HEK293T (cell line): ENCODE results near the gene KHK.
"Not testable (repeated sequence)": the region's sequence is repeated elsewhere in the genome, so short reads cannot be mapped to it uniquely, and the experiment has no call there.

ENCODE experiments used
- CTCF ChIA-PET: fragments of 350-600 bp; formaldehyde crosslinking; extraction: SDS; loops from one replicate; lab custom pipeline; 2021; ENCODE audit warnings: antibody characterized with exemption, inconsistent platforms; lab: Yijun Ruan, JAX
- POLR2A ChIA-PET: fragments of 350-600 bp; formaldehyde crosslinking; extraction: SDS; loops from one replicate; lab custom pipeline; 2020; ENCODE audit warnings: antibody characterized with exemption, inconsistent platforms; lab: Yijun Ruan, JAX
- DNase-seq: peaks from one replicate; pipeline ENCODE4 v3.0.0; 2012; ENCODE audit warnings: mixed read lengths; ENCODE audit errors: extremely low spot score
- ARNT ChIP-seq: fragments of 450-650 bp; IDR thresholded peaks from 2 replicates; pipeline ENCODE4 v1.6.1; 2017; ENCODE audit warnings: mild to moderate bottlenecking
- BHLHE40 ChIP-seq: fragments of 450-650 bp; IDR thresholded peaks from 2 replicates; pipeline ENCODE4 v1.6.1; 2016; ENCODE audit warnings: mild to moderate bottlenecking, moderate library complexity, borderline replicate concordance
- CTBP1 ChIP-seq: fragments of 450-650 bp; IDR thresholded peaks from 2 replicates; pipeline ENCODE4 v1.6.1; 2016; ENCODE audit warnings: borderline replicate concordance
- ELF4 ChIP-seq: fragments of 450-650 bp; IDR thresholded peaks from 2 replicates; pipeline ENCODE4 v1.6.1; 2017; ENCODE audit warnings: antibody characterized with exemption
- FOXA1 ChIP-seq: fragments of 450-650 bp; IDR thresholded peaks from 2 replicates; pipeline ENCODE4 v1.6.1; 2016; ENCODE audit warnings: mild to moderate bottlenecking
- FOXK2 ChIP-seq: fragments of 450-650 bp; IDR thresholded peaks from 2 replicates; pipeline ENCODE4 v1.6.1; 2016; ENCODE audit warnings: mild to moderate bottlenecking
- FOXM1 ChIP-seq: fragments of 450-650 bp; IDR thresholded peaks from 2 replicates; pipeline ENCODE4 v1.6.1; 2017; ENCODE audit warnings: mild to moderate bottlenecking, borderline replicate concordance
- HDGF ChIP-seq: fragments of 450-650 bp; IDR thresholded peaks from 2 replicates; pipeline ENCODE4 v1.6.1; 2017; ENCODE audit warnings: antibody characterized with exemption, borderline replicate concordance
- L3MBTL2 ChIP-seq: fragments of 450-650 bp; conservative IDR thresholded peaks from 2 replicates; pipeline ENCODE4 v1.6.1; 2016; ENCODE audit warnings: mild to moderate bottlenecking
- LEF1 ChIP-seq: fragments of 450-650 bp; IDR thresholded peaks from 2 replicates; pipeline ENCODE4 v1.6.1; 2017; ENCODE audit warnings: mild to moderate bottlenecking, borderline replicate concordance
- NFRKB ChIP-seq: fragments of 450-650 bp; IDR thresholded peaks from 2 replicates; pipeline ENCODE4 v1.6.1; 2016; ENCODE audit warnings: mild to moderate bottlenecking, moderate library complexity
- PKNOX1 ChIP-seq: fragments of 450-650 bp; IDR thresholded peaks from 2 replicates; pipeline ENCODE4 v1.6.1; 2016
- SP1 ChIP-seq: fragments of 450-650 bp; IDR thresholded peaks from 2 replicates; pipeline ENCODE4 v1.6.1; 2017
- SUZ12 ChIP-seq: fragments of 450-650 bp; IDR thresholded peaks from 2 replicates; pipeline ENCODE4 v1.6.1; 2016; ENCODE audit warnings: mild to moderate bottlenecking
- TARDBP ChIP-seq: fragments of 450-650 bp; IDR thresholded peaks from 2 replicates; pipeline ENCODE4 v1.6.1; 2016
- ZNF384 ChIP-seq: fragments of 450-650 bp; IDR thresholded peaks from 2 replicates; pipeline ENCODE4 v1.6.1; 2016

The KHK gene

DNA sequence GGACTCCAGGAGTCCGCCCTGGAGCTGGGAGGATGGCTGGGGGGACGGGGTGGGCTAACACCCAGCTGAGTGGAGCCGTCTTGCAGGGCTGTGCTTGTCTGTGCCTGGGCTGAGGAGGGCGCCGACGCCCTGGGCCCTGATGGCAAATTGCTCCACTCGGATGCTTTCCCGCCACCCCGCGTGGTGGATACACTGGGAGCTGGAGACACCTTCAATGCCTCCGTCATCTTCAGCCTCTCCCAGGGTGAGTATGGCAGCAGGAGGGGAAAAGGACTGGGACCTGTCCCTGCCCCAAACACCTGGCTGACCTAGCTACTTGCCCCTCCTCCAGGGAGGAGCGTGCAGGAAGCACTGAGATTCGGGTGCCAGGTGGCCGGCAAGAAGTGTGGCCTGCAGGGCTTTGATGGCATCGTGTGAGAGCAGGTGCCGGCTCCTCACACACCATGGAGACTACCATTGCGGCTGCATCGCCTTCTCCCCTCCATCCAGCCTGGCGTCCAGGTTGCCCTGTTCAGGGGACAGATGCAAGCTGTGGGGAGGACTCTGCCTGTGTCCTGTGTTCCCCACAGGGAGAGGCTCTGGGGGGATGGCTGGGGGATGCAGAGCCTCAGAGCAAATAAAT, 12.9 kb downstream of the KHK start:
- DNase-seq = no peak
- POLR2A ChIA-PET = no interaction called here
- CTCF ChIA-PET = interaction anchor here (0.7 to 1.6 kb wide), 5 partner anchors 12 to 203 kb away, joined by 3 to 5 read pairs (median 5); partner anchors contain the start of genes KHK and TRIM54
- TF ChIP-seq SUZ12 (no peak), CTBP1 (no peak), HDGF (no peak), ARNT (no peak), ELF4 (no peak), FOXA1 (no peak), L3MBTL2 (no peak), SP1 (no peak), BHLHE40 (no peak), PKNOX1 (no peak), FOXM1 (no peak), LEF1 (no peak), FOXK2 (no peak)

GRCh38 chr2:27100036-27100435, 13.5 kb downstream of the KHK start:
- no peak for DNase-seq
- ChIA-PET CTCF (interaction anchor here (0.8 to 1.6 kb wide), 4 partner anchors 91 to 203 kb away, joined by 3 to 5 read pairs (median 5); partner anchors contain the start of gene TRIM54), POLR2A (interaction anchor here (1.0 kb wide), 1 partner anchor 19 kb away, joined by 3 read pairs; no protein-coding TSS in a partner anchor)
- TF ChIP-seq SP1 (no peak), PKNOX1 (no peak), TARDBP (no peak), ELF4 (no peak), FOXA1 (no peak), ZNF384 (no peak), FOXM1 (no peak), BHLHE40 (no peak), ARNT (no peak)

GRCh38 chr2:27102329-27102728, 15.8 kb downstream of the KHK start:
- ChIA-PET POLR2A (no interaction called here), CTCF (interaction anchor here (0.5 to 1.4 kb wide), 3 partner anchors 89 to 201 kb away, joined by 3 to 5 read pairs (median 5); no protein-coding TSS in a partner anchor)

DNA sequence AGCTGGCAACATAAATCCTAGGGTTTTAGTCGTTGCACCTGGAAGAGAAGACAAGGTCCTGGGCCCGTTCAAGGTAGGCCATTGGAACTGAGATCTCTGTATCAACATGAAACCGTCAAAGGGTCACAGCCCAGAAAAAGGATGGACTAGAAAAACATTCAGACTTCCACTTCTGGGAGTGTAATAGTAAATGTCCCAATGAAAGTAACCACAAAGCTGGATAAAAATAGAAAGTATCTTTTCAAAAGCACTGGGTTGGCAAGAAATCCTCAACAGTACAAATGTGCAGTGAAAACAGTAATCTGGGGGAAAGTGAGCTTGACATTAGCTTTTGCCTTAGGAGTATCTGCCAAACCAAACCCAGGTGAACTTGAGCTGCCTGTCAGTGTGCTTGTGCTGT, 19.4 kb downstream of the KHK start:
- POLR2A ChIA-PET = no interaction called here
- CTCF ChIA-PET = interaction anchor here (0.6 kb wide), 1 partner anchor 12 kb away, joined by 3 read pairs; no protein-coding TSS in a partner anchor
- TF ChIP-seq ZNF384 = no peak
- no peak for TF ChIP-seq BHLHE40
- TF ChIP-seq PKNOX1 = no peak
- no peak for TF ChIP-seq FOXK2
- no peak for TF ChIP-seq CTBP1
- TF ChIP-seq HDGF = no peak
- no peak for TF ChIP-seq L3MBTL2
- no peak for DNase-seq

More at GRCh38 chr2:27102329-27102728, 15.8 kb downstream of the KHK start:
- DNase-seq = no peak
- TF ChIP-seq L3MBTL2 (no peak), SP1 (no peak), HDGF (no peak), TARDBP (no peak), SUZ12 (no peak), LEF1 (no peak), FOXA1 (no peak), PKNOX1 (no peak), NFRKB (no peak), BHLHE40 (no peak), ELF4 (no peak), ARNT (no peak), FOXK2 (no peak), FOXM1 (no peak), CTBP1 (no peak)

- ChIA-PET CTCF (interaction anchor here (0.7 kb wide), 1 partner anchor 54 kb away, joined by 4 read pairs; no protein-coding TSS in a partner anchor), POLR2A (interaction anchor here (1.3 kb wide), 1 partner anchor 26 kb away, joined by 3 read pairs; no protein-coding TSS in a partner anchor)
- TF ChIP-seq FOXM1 (no peak), FOXK2 (no peak)
- DNase-seq = no peak
Observed at GRCh38 chr2:27108221-27108620, 21.6 kb downstream of the KHK start.

GRCh38 chr2:27109083-27109482, 22.5 kb downstream of the KHK start:
- no peak for DNase-seq
- ChIA-PET POLR2A (interaction anchor here (0.9 to 1.3 kb wide), 2 partner anchors 15 to 25 kb away, joined by 3 read pairs; no protein-coding TSS in a partner anchor), CTCF (no interaction called here)
- TF ChIP-seq ELF4 = no peak
- TF ChIP-seq PKNOX1 = no peak
- TF ChIP-seq SUZ12 = no peak
- no peak for TF ChIP-seq HDGF
- no peak for TF ChIP-seq CTBP1
- no peak for TF ChIP-seq L3MBTL2

- not testable (repeated sequence) for DNase-seq
- ChIA-PET POLR2A (interaction anchor here (1.2 kb wide), 1 partner anchor 24 kb away, joined by 3 read pairs; no protein-coding TSS in a partner anchor), CTCF (interaction anchor here (0.6 kb wide), 1 partner anchor 193 kb away, joined by 4 read pairs; no protein-coding TSS in a partner anchor)
Observed at GRCh38 chr2:27110603-27111352, 24.2 kb downstream of the KHK start.

DNA sequence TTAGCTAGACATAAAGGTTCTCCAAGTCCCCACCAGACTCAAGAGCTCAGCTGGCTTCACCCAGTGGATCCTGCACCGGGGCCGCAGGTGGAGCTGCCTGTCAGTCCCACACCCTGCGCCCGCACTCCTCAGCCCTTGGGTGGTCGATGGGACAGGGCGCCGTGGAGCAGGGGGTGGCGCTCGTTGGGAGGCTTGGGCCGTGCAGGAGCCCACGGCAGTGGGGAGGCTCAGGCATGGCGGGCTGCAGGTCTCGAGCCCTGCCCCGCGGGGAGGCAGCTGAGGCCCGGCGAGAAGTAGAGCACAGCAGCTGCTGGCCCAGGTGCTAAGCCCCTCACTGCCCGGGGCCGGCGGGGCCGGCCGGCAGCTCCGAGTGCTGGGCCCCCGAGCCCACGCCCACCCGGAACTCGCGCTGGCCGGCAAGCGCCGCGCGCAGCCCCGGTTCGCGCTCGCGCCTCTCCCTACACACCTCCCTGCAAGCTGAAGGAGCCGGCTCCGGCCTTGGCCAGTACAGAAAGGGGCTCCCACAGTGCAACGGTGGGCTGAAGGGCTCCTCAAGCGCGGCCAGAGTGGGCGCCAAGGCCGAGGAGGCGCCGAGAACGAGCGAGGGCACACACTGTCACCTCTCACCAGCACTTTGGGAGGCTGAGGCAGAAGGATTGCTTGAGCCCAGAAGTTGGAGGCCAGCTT, 25.0 kb downstream of the KHK start:
- POLR2A ChIA-PET = interaction anchor here (1.2 kb wide), 1 partner anchor 24 kb away, joined by 3 read pairs; no protein-coding TSS in a partner anchor
- CTCF ChIA-PET, DNase-seq: not testable (repeated sequence)
